Mammary epithelial cell (primary cell): Measurements from ENCODE around the gene SPR.

Source experiments
- EZH2 ChIP-seq: IDR thresholded peaks from 2 replicates; pipeline ENCODE4 v1.6.1; 2012; ENCODE audit warnings: low read length, inconsistent platforms, borderline replicate concordance
- TF ChIP-seq, protein P1 (sequence below), 2 donors: IDR thresholded peaks in 1 of 2; conservative IDR thresholded peaks in 1 of 2; 2 replicates each; pipeline ENCODE4 v1.5.1; 2011 to 2012; ENCODE audit warnings: inconsistent platforms in 2 of 2, low read length in 2 of 2, mild to moderate bottlenecking in 2 of 2, control low read depth in 1 of 2, low read depth in 1 of 2; ENCODE audit not compliant: insufficient read depth in 1 of 2; ENCODE audit errors: extremely low read depth in 1 of 2

- TF ChIP-seq, protein P1, sequence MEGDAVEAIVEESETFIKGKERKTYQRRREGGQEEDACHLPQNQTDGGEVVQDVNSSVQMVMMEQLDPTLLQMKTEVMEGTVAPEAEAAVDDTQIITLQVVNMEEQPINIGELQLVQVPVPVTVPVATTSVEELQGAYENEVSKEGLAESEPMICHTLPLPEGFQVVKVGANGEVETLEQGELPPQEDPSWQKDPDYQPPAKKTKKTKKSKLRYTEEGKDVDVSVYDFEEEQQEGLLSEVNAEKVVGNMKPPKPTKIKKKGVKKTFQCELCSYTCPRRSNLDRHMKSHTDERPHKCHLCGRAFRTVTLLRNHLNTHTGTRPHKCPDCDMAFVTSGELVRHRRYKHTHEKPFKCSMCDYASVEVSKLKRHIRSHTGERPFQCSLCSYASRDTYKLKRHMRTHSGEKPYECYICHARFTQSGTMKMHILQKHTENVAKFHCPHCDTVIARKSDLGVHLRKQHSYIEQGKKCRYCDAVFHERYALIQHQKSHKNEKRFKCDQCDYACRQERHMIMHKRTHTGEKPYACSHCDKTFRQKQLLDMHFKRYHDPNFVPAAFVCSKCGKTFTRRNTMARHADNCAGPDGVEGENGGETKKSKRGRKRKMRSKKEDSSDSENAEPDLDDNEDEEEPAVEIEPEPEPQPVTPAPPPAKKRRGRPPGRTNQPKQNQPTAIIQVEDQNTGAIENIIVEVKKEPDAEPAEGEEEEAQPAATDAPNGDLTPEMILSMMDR (conservative IDR thresholded peaks at IDR 0.05 in 1 of 2, IDR thresholded peaks at IDR 0.05 in 1 of 2; ENCODE audit: extremely low read depth in 1 of 2, insufficient read depth in 1 of 2, low read depth in 1 of 2, low read length in 2 of 2) = no peak
- no peak for TF ChIP-seq EZH2
Measured at GRCh38 chr2:72936660-72937355, 49.6 kb downstream of the SPR start.
